GM18519 (cell line): ENCODE measurements around the gene BEAN1.
"Not testable (repeated sequence)": the region's sequence is repeated elsewhere in the genome, so short reads cannot be mapped to it uniquely, and the experiment has no call there.

Experiments used
- ATAC-seq: cut with Tn5 transposase; IDR thresholded peaks from one replicate; pipeline ENCODE4 v1.9.1; 2021; ENCODE audit warnings: mild to moderate bottlenecking, moderate library complexity; ENCODE audit not compliant: unreplicated experiment, low FRiP score

BEAN1 gene

DNA sequence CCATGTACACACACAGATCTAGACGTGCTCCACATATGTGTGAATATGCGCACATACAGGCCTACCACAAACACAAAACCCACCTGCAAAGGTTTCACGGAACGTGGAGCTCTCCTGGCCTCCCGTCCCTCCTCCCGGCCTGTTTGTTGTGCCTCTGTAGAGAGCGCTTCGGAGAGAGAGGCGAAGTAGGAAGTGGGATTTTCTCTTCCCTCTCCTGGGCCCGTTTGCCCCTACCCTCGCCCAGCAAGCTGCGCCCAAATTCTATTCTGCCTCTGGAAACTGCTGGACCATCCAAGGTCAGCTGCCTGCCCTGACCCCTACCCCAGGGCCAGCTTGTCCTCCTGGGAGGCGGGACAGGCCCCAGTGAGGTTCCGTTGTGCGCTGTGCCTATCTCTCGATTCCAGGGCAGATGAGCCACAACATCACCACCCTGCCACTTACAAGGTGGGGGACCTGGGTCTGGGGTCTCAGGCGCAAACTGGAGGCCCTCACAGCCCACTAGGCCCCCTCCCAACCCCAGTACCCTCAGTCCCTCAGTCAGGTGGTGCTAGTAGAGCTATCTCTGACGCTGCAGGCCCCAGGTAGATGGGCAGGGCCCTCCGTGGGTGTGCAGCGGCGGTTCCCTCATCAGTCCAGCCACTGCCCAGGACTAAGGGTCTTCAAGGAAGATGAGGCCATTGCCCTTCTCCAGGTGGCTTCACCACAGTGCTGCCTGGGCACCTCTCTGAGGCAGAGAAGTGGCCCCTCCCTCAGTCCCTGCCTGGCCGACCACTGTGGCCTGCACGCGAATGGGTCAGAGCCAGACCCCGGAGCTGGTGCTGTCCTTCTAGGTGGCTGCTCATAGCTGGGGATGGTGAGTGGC, 54.2 kb downstream of the BEAN1 start:
- no peak for ATAC-seq

DNA sequence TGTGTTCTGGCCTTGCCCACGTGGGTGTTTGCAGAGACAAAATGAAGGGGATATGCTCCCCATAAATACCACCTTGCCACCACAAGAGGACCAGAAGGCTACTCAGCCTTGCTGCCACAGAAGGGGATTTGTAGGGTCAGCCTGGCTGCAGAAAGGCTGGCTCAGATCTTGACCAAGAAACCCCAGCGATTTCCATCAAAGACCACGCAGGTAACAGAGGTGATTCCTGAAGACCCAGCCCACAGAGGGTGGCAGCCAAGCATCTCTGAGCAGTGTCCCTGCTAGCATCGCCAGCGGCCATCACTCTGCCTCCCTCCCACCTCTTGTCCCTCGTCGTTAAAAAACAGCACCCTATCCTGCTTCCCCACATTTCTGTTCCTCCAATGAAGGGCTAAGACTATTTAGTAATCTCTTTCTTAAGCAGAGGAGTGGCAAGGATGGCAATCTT, 54.9 kb downstream of the BEAN1 start:
- ATAC-seq: no peak

DNA sequence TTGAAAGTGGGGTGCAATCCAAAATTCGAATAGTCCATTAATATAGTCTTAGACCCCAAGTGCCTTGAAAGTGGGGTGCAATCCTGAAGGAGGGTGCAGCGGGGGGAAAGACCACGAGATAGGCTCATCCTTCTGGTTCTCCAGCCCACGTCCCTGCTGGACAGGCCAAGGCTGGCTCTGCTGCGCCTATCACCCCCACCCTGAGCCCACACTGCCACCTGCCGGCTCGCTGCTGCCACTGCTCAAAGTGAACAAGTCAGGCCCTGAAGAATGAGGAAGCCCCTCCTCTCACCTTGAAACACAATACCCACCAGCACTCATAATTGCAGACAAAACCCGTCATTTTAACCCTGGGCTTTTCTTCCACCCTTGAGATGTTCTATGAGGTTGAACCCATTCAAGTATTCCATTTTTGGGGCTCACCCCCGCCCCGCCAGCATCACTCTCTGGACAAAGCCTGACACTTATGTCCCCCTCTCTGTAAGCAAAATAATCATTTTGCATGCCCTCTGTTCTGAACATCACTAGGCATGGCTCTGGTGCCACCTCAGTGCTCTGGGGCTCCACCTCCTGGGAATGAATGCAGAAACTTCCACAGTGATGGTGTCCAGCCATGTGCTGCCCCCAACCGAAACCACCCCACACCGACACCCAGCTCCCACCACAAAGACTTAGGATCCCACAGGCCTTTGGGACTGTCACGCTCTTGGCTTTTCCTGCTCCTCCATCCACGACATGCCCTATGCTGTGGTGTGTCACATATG, 56.8 kb downstream of the BEAN1 start:
- ATAC-seq: no peak

DNA sequence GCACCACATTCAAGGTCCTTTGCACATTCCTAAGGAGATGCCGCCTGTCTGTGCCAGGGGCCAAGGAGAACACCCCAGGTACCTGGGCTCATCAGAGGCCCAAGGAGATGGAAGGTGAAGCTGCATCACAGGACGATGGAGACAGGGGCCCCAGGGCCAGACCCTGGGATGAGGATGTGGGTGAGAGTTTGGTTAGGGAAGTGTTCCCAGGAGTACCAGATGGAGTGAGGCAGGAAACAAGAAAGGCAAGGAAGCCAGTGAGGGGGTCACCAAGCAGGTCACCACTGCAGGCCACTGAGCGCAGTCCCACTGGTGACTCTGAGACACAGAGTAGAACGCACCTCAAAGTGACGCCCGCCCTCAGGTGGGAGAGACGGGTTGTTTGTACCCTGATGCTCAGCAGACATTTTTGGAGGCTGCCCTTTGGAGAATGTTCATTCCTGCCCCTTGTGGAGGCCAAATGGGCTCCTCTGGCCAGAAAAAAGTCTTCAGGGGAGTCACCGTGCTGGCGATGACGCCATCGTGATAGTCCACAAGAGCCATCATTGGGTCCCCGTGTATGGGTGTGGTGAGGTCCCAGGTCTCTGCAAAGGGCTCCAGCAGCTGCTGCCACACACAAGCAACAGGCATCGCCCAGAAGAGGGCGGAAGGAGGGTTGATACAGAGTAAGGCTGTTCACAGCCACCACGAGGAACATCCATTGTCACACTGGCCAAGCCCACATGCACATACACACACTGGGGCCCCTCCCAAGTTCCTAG, 57.5 kb downstream of the BEAN1 start:
- ATAC-seq: no peak

DNA sequence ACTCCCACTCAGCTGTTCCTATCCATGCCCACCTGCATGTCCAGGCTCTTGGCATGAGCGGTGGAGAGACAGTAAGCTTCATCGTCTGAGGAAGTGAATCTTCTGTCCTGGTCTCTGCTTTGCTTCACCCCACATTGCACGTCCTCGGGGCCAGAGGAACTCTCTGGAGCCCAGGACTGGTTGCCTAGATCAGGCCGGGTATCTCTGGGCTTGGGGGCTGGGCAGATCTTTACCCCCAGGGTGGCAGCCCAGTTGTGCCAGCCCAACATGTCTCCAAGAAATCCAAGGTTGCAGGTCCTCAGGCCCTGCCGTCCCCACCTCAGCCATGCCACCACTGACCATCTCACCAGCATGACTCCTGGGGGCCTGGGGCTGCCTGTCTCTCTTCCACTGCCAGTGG, 58.3 kb downstream of the BEAN1 start:
- no peak for ATAC-seq

DNA sequence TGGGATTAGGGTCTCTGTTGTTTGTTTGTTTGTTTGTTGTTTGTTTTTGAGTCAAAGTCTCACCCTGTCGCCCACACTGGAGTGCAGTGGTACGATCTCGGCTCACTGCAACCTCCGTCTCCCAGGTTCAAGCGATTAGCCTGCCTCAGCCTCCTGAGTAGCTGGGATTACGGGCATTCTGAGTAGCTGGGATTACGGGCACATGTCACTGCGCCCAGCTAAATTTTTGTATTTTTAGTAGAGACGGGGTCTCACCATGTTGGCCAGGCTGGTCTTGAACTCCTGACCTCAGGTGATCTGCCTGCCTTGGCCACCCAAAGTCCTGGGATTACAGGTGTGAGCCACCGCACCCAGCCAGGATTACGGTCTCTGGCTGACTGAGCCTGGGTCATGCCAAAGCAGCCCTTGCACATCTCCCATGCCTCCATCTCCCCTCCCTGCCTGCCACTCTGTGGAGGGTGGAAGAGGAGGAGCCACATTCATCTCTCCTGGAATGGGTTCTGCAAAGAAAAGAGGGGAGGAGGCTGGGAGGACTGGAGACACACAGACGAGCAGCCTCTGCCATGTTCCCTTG, 59.2 kb downstream of the BEAN1 start:
- no peak for ATAC-seq

DNA sequence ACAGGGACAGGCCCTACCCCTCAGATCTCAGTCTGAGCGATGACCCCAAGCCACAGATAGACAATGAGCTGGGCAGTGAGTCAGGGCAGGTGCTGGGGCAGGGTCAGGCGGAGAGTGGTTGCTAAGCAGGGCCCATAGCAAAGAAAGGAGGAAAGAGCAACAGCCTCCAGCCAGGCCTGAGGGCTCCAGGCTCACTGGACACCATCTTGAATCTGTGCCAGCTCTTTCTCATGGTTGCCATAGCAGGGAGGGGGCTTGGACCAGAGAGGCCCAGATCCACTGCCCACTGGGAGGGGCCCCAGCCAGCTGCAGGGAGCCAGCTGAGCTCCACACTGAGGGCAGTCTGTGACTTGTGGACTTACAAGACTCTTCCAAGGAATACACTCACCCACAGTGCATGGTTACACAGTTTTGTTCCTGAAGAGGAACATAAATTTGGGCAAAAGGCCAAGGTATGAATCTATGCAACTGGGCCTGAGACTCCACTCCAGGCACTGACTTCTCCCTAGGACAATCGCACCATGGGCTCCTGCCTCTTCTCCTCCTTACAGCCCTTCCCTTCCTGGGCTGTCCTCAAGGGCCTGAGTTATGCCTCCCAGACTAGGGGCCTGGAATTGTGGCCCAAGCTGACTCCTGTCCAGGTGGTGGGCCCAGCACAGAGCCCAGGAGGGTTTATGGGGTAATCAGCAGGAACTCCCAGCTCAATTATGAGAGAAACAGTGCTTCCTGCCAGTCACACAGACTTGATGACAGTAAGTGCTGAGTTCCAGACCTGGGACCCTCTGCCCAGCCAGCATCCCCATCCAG, 59.9 kb downstream of the BEAN1 start:
- ATAC-seq: no peak

DNA sequence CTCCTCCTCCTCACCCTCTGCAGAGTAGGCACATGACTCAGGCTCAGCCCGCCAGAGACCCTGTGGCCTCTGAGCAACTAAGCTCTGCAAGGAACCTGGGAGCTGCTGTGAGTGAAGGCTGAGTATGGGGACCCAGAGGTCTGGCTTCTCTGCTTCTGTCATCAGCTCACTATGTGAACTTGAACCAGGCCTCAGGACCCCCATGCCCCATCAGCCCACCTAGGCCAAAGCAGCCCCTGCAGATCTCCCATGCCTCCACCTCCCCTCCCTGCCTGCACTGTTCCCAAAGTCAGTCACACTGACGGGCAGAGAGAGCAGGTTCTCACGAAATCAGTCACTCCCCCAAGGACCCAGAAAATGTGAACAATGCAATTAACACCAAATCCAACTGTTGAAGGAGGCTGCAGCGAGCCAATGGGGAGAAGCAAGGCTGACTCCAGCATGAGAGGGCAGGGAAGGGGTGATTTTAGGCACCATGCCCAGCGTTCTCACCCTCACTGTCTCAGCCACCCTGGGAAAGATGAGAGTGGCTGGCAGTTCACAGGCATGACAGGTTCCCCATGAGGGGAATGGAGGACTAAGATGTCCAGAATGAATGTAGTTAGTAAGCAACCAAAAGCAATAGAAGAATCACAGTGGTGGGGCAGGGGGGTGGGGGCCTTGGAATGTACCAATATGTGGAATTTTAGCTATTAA, 60.6 kb downstream of the BEAN1 start:
- no peak for ATAC-seq

DNA sequence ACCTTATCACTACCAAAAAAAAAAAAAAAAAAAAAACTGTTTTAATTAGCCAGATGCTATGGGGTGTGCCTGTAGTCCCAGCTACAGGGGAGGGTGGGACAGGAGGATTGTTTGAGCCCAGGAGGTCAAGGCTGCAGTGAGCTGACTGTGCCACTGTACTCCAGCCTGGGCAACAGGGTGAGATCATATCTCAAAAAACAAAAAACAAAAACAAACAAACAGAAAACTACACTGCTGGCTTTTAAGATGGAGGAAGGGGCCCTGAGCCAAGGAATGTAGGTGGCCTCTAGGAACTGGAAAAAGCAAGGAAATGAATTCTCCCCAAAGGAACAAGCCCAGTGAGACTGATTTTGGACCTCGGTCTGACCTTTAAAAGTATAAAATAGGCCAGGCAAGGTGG, 61.4 kb downstream of the BEAN1 start:
- no peak for ATAC-seq

DNA sequence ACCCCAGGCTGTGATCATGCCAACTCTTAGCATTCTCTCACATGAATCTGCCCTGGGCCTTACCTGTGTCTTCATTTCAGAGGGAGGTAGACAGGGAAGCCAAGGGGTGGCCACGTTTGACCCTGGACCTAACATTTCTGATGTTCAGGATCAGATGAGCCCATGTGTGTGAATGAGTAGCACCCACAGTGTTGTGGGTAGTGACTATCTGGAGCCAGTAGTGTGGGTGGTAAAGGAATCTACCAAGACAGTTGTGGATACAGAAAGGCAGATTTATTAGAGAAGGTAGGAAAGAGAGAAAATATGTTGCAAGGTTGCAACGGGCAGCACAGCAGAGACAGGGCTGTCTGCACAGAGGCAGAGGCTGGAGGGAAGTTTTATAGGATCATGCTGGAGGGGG, 62.3 kb downstream of the BEAN1 start:
- no peak for ATAC-seq

DNA sequence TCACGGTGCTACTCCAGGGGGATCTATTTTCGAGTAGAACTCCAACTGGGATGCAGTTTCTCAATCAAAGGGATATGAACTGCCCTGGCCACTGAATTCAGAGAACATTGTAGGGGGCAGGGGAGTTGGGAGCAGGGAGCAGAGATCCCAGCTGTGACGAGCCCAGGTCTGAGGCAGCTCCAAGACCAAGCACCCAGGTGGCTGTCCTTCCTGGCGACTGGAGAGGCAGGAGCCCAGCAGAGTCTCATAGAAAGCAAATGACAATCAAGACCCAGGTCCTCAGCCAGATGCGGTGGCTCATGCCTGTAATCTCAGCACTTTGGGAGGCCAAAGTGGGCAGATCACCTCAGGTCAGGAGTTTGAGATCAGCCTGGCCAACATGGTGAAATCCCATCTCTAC, 62.7 kb downstream of the BEAN1 start:
- no peak for ATAC-seq

DNA sequence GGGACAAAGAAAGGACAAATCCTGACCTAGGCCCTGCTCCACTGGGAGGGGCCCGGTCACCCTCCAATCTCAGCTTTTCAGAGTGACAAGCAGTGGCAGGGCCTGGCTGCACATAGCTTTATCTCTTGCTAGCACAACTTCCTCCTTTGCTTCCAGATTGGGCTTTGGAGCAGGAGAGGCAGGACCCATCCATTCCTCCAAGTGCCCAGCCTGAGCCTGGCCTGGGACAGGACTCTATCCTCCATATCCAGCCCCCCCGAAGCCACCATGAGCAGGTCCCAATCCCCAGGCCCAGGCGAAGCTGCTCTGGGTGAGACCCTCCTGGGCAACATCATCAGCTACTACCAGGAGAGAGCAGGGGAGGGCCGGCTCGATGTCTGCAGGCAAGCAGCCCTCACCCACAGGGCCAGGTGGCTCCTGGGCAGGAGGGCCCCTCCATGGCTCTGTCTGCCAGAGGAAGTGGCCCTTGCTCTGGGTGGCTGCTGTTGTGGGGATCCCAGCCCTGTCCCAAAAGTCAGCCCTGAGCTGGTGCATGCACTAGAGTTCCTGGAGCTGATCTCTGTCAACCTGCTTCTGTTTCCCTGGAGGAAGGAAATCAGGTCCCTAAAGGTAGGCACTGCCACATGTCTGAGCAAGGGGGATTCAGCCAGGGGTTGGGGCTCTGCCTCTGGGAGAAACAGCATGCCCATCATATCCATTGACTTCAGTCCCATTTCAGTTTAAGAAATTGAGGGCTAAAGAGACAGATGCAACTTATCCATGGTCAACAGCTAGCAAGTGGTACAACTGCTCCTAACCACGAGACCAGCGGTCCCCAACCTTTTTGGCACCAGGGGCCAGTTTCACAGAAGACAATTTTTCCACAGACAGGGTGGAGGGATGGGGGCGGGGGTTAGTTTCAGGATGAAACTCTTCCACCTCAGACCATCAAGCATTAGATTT, 64.0 kb downstream of the BEAN1 start:
- no peak for ATAC-seq

DNA sequence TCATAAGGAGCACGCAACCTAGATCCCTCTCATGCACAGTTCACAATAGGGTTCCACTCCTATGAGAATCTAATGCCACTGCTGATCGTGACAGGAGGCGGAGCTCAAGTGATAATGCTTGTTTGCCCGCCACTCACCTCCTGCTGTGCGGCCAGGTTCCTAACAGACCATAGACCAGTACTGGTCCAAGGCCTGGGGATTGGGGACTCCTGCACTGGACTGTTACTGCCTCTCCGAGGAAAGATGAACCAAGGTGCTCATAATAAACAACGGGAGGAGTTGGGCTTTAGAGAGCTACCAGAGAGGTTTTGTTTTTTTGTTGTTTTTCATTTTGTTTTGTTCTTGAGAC, 64.6 kb downstream of the BEAN1 start:
- ATAC-seq: no peak

DNA sequence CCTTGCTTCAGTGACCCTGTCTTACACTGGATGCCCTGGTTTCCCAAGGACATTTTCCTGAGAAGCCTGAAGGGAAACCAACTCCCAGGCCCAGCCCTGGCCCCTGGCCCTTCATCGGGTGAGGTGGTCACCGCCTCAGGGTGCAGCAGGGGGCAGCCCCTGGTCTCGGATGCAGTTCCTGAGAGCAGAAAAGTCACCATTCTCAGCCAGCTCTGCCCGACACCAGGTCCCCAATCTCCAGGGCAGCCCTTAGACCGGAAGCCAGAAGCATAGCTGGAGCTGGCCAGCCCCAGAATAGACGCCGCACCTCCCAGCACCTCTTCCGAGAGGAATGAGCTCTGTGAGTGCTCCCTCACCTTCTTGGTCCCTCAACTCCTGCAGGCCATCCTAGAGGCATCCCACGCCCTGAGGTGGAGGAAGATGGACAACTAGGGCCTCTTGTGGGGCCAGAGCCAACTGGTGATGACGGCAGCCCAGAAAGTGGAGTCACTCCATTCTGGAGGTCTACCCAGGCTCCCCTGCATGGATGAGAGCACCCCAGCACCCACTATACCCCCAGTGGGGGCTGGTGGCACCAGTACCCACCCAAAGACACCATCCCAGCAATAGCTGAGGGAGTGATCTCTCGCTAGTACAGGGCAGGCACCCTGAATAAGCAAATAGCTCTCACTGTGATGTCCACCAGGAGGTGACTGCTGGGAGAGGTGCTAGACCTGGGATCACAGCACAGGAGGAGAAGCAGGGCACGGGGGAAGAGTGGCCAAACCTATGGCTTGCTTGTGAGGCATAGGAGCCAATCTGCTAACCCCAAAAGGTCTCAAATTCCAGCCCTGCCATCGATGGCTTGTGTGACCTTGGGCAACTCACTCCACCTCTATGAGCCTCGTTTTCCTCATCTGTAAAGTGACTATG, 66.7 kb downstream of the BEAN1 start:
- no peak for ATAC-seq

DNA sequence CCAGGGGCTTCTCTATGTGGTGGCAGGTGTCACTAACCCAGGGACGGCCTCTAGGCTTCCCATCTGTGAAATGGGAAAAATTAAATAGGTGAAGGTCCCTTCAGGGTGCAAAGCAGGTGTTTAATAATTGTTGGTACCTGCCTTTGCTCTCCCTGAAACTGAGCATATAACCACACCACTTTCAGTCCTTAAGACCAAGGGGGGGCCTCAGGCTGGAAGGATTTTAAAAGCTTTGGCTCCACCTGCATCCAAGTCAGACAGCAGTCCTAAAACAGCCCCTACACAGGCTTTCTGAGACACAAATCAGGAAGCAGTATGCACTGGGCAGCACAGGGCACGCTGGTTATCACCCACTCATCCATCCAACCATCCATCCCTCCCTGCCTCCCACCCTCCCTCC, 67.8 kb downstream of the BEAN1 start:
- ATAC-seq: no peak

DNA sequence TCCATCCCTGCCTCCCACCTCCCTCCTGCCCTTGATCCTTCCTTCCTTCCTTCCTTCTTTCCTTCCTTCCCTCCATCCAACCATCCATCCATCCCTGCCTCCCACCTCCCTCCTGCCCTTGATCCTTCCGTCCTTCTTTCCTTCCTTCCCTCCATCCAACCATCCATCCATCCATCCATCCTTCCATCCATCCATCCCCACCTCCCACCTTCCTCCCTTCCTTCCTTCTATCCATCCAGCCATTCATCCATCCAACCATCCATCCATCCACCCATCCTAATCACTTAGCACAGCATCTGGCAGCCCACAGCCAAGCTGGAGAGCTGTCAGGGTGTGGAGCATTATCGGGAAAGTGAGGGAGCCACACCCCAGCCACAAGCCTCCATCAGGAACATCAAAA, 68.3 kb downstream of the BEAN1 start:
- no peak for ATAC-seq

DNA sequence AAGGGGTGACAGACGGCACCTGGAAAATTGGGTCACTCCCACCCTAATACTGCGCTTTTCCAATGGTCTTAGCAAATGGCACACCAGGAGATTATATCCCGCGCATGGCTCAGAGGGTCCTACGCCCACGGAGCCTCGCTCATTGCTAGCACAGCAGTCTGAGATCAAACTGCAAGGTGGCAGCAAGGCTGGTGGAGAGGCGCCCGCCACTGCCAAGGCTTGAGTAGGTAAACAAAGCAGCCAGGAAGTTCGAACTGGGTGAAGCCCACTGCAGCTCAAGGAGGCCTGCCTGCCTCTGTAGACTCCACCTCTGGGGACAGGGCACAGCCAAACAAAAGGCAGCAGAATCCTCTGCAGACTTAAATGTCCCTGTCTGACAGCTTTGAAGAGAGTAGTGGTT, 69.1 kb downstream of the BEAN1 start:
- not testable (repeated sequence) for ATAC-seq
